Measurements from ENCODE around the gene DMXL1.

DMXL1 gene

DNA sequence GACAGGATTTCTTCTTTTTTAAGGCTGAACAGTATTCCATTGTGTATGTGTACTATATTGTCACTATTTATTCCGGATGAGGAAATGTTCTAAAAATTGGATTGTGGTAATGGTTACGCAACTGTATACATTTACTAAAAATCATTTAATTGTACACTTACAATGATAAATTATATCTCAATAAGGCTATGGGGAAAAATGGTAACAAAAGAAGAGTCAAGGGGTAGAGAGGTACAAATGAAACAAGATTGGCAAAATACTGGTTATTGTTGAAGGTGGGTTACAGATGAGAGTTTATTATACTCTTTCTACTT lies 222.6 kb downstream of the DMXL1 start:
- no peak for DNase-seq
- no peak for TF ChIP-seq POLR2A (IDR thresholded peaks at IDR 0.05; ENCODE audit: low read length)
- no peak for TF ChIP-seq GATA1 (IDR thresholded peaks at IDR 0.05; ENCODE audit: low read depth, low read length)

Data from erythroblast (primary cell).